ENCODE results near the gene FBXL19. TPM values are rescaled to one million over a fixed set of nuclear protein-coding genes. Genes with fewer than 3 reads are reported as not detected.

The FBXL19 gene
- total and polyA plus RNA-seq, 2 of the 8 experiments (the other 6 are each of a cell fraction or from before 2014, with no cell fraction given), result 47.2 to 72.2 TPM

GRCh38 chr16:30972872-30973271 lies 49.5 kb downstream of the FBXL19 start:
- FAIRE-seq (no peak), DNase-seq (ENCODE audit: low read depth in 1 of 2, low spot score in 2 of 2) (no peak)
- H3K56ac ChIP-seq (replicated peaks; ENCODE audit: insufficient read length, low read depth, low read length), result no peak overlapping the region
- CTCF ChIA-PET (ENCODE audit: partially characterized antibody), result interaction anchor here (0.7 to 1.2 kb wide), 5 partner anchors 10 to 35 kb away, joined by 3 to 9 read pairs (median 4); no protein-coding TSS in a partner anchor
- H3K23ac ChIP-seq (ENCODE audit: insufficient read length), result no peak overlapping the region
- 92% methylated on average over 7 of the region's 7 CpGs; no CpG with 5 or more reads in 1 of the 2 experiments for WGBS, 2 experiments (ENCODE audit: extremely low coverage in 1 of 2, insufficient coverage in 1 of 2, insufficient read length in 1 of 2, insufficient replicate concordance in 2 of 2, low coverage in 1 of 2, low lambda C conversion rate in 2 of 2, missing lambda C conversion rate in 1 of 2)
- no peak overlapping the region for H4K91ac ChIP-seq (replicated peaks; ENCODE audit: insufficient read length, low read length)
- no peak overlapping the region for H3K14ac ChIP-seq (ENCODE audit: insufficient read length)
- peaks cover 31 to 55% (median 49%) of the 10 kb centered on the region in 4 experiments for H3K36me3 ChIP-seq (ENCODE audit: control insufficient read depth in 2 of 4, insufficient read depth in 4 of 4, low read length in 3 of 4)
- no peaks in the 10 kb centered on the region for H3K9me3 ChIP-seq (ENCODE audit: insufficient read depth in 2 of 2, low read depth in 1 of 2, low read length in 1 of 2)
- TF ChIP-seq GABPA (IDR thresholded peaks at IDR 0.05; ENCODE audit: borderline replicate concordance, insufficient read depth, low read length) (no peak), JUN (IDR thresholded peaks at IDR 0.05; ENCODE audit: low read depth, low read length) (no peak), ATF3 (IDR thresholded peaks at IDR 0.05; ENCODE audit: insufficient read depth, low read depth, low read length) (no peak), CHD1 (IDR thresholded peaks at IDR 0.05; ENCODE audit: low read depth, low read length) (no peak), TBP (IDR thresholded peaks at IDR 0.05; ENCODE audit: low read depth, low read length) (no peak), CTCF (IDR thresholded peaks at IDR 0.05; ENCODE audit: control extremely low read depth in 1 of 3, insufficient read depth in 1 of 3, low read depth in 1 of 3, low read length in 3 of 3) (peak in 2 of 3 experiments; percentile 45 to 61; a peak in 3 of 4 replicates), SRF (IDR thresholded peaks at IDR 0.05; ENCODE audit: low read depth, low read length) (no peak), YY1 (IDR thresholded peaks at IDR 0.05; ENCODE audit: low read depth, low read length) (no peak)
- no peak overlapping the region for H2BK5ac ChIP-seq (ENCODE audit: low read depth, low read length)
- no peak overlapping the region for H3K4me3 ChIP-seq (ENCODE audit: extremely low read depth in 1 of 4, insufficient read depth in 2 of 4, low read depth in 3 of 4, low read length in 4 of 4)
- no peak overlapping the region for H3K18ac ChIP-seq (ENCODE audit: extremely low read depth, low read length)
- H3K23me2 ChIP-seq (ENCODE audit: low read depth, low read length), result peaks cover 2% of the 10 kb centered on the region; the same call in 1 of the 2 replicates
- H4K20me1 ChIP-seq (replicated peaks in 1 of 2; ENCODE audit: control insufficient read depth in 1 of 2, insufficient read depth in 2 of 2, low read length in 2 of 2), result peaks cover 1 to 11% of the 10 kb centered on the region in 2 experiments
- H3K4ac ChIP-seq (replicated peaks; ENCODE audit: insufficient read length, low read depth, low read length), result no peak overlapping the region
- H2BK20ac ChIP-seq (ENCODE audit: low read length), result no peak overlapping the region
- no peak overlapping the region for H2AFZ ChIP-seq (ENCODE audit: low read length)
- H4K8ac ChIP-seq (ENCODE audit: extremely low read depth, insufficient read depth, low read length), result no peak overlapping the region
- H3K79me2 ChIP-seq (ENCODE audit: control insufficient read depth in 1 of 2, insufficient read depth in 2 of 2, low read length in 2 of 2), result no peaks in the 10 kb centered on the region
- H2AK5ac ChIP-seq (ENCODE audit: low read depth, low read length), result no peak overlapping the region
- H3K27ac ChIP-seq (ENCODE audit: low read depth, low read length), result no peak overlapping the region
- H2BK120ac ChIP-seq (replicated peaks; ENCODE audit: low read depth, low read length), result no peak overlapping the region
- no peaks in the 10 kb centered on the region for H3K27me3 ChIP-seq (replicated peaks in 1 of 4; ENCODE audit: control insufficient read depth in 3 of 4, extremely low read depth in 1 of 4, insufficient read depth in 3 of 4, low read length in 3 of 4)
- H2BK12ac ChIP-seq (ENCODE audit: low read depth, low read length), result no peak overlapping the region
- H3K9ac ChIP-seq (replicated peaks in 1 of 4; ENCODE audit: extremely low read depth in 1 of 4, low read depth in 3 of 4, low read length in 3 of 4), result no peak overlapping the region
- POLR2A ChIA-PET (ENCODE audit: partially characterized antibody), result interaction anchor here (0.7 to 5.0 kb wide), 6 partner anchors 9 to 229 kb away, joined by 3 to 25 read pairs (median 6); partner anchors contain the start of gene HSD3B7
- H3K79me1 ChIP-seq (ENCODE audit: low read depth, low read length), result no peaks in the 10 kb centered on the region; the same call in 1 of the 2 replicates
- no peak overlapping the region for H3K4me2 ChIP-seq (ENCODE audit: insufficient read depth in 1 of 2, low read depth in 2 of 2, low read length in 2 of 2)
- no peaks in the 10 kb centered on the region for H3K4me1 ChIP-seq (replicated peaks in 1 of 4; ENCODE audit: control insufficient read depth in 3 of 4, insufficient read depth in 4 of 4, low read length in 3 of 4)
- H2BK15ac ChIP-seq (ENCODE audit: low read length), result no peak overlapping the region
- H4K5ac ChIP-seq (ENCODE audit: insufficient read length, low read depth, low read length), result no peak overlapping the region
